Inferior parietal cortex (tissue), 1 donor: ENCODE data around the gene NKD2.

ENCODE experiments used
- DNase-seq: peaks from one replicate; pipeline ENCODE4 v3.0.0-alpha.2; 2016; ENCODE audit errors: extremely low spot score

NKD2 gene

DNA sequence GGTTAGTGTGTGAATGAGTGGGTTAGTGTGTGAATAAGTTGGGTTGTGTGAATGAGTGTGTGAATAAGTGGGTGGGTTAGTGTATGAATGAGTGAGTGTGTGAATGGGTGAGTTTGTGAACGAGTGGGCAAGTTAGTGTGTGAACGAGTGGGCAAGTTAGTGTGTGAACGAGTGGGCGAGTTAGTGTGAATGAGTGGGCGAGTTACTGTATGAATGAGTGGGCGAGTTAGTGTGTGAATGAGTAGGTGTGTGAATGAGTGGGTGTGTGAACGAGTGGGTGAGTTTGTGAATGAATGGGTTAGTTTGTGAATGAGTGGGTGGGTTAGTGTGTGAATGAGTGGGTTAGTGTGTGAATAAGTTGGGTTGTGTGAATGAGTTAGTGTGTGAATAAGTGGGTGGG is 34.7 kb downstream of the NKD2 start:
- DNase-seq = no peak

DNA sequence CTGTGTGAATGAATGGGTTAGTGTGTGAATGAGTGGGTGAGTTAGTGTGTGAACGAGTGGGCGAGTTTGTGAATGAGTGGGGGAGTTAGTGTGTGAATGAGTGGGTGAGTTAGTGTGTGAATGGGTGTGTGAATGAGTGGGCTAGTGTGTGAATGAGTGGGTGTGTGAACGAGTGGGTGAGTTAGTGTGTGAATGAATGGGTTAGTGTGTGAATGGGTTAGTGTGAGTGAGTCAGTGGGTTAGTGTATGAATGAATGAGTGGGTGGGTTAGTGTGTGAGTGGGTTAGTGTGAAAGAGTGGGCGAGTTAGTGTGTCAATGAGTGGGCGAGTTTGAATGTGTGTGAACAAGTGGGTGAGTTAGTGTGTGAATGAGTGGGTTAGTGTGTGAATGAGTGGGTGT is 35.5 kb downstream of the NKD2 start:
- no peak for DNase-seq

DNA sequence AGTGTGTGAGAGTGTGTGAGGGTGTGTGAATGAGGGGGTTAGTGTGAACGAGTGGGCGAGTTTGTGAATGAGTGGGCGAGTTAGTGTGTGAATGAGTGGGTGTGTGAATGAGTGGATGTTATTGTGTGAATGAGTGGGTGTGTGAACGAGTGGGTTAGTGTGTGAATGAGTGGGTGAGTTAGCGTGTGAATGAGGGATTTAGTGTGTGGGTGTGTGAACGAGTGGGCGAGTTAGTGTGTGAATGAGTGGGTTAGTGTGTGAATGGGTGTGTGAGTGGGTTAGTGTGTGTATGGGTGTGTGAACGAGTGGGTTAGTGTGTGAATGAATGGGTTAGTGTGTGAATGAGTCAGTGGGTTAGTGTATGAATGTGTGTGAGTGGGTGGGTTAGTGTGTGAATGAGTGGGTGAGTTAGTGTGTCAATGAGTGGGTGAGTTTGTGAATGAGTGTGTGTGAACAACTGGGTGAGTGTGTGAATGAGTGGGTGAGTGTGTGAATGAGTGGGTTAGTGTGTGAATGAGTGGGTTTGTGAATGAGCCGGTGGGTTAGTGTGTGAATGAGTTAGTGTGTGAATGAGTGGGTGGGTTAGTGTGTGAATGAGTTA is 37.5 kb downstream of the NKD2 start:
- no peak for DNase-seq

DNA sequence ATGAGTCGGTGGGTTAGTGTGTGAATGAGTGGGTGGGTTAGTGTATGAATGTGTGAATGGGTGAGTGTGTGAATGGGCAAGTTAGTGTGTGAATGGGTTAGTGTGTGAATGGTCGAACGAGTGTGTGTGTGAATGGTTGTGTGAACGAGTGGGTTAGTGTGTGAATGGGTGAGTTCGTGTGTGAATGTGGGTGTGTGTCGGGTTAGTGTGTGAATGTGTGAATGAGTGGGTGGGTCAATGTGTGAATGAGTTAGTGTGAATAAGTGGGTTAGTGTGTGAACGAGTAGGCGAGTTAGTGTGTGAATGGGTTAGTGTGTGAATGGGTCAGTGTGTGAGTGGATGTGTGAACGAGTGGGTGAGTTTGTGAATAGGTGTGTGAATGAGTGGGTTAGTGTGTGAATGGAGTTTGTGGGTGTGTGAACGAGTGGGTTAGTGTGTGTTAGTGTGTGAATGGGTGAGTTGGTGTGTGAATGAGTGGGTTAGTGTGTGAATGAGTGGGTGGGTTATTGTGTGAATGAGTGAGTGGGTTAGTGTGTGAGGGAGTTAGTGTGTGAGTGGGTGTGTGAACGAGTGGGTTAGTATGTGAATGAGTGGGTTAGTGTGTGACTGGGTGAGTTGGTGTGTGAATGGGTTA is 38.8 kb downstream of the NKD2 start:
- no peak for DNase-seq

GRCh38 chr5:1048162-1048721 is 39.6 kb downstream of the NKD2 start:
- no peak for DNase-seq

GRCh38 chr5:1048861-1049838 is 40.5 kb downstream of the NKD2 start:
- DNase-seq = no peak

DNA sequence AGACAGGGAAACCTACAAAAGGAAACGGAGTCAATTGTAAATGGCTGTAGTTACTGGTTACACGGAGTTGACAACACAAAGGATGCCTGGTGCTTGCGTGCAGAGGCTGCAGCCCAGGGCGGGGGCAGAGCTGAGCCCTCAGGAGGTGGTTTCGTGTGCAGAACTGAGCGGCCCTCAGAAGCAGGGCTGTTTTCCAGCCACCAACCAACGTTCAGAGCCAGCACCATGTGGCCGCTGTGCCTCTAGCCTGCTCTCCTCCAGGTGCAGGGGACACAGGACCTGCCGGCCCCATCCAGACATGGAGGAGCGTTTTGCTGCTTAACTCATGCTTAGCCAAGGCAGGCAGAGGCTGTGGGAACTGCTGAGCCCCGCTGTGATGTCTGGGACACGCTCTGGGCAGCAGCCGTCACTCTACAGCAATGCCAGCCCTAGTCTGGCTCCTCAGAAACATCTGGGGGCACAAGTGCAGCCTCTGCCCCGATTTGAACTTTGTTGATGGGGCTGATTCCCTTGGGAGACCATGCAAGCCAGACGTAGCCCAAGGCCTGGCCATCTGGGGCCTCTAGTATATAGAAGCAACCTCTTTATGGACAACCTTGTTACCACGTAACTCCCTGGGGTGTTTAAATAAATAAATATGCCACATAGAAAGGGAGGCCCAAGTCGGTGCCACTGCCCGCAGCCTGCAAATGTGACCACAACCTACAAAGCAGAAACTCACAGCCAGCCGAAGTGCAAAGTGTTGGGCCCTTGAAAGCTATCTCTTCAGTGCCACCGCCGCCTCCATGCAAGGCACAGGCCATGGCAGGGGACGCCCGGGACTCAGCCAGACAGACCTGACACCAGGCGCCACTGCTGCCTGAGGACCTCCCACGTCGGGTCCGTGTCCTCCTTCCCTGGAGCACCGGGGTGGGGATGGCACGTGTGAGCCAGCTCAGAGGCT is 42.1 kb downstream of the NKD2 start:
- DNase-seq = no peak

DNA sequence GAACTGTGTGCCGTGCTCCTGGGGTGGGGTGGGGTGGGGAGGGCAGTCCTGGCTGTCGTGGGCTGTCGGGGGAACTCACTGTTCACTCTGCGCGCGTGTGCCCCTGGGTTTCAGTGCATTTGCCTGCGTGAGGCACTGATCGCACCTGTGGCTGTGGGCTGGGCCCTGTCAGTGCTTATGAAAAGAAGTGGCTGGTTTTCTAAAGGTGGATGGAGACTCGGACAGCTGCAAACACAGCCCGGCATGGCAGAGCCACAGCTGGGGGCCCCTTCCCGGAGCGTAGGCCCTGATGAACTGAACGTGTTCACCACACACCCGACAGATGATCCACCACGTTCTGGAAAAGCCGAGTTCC is 42.7 kb downstream of the NKD2 start:
- DNase-seq = no peak

DNA sequence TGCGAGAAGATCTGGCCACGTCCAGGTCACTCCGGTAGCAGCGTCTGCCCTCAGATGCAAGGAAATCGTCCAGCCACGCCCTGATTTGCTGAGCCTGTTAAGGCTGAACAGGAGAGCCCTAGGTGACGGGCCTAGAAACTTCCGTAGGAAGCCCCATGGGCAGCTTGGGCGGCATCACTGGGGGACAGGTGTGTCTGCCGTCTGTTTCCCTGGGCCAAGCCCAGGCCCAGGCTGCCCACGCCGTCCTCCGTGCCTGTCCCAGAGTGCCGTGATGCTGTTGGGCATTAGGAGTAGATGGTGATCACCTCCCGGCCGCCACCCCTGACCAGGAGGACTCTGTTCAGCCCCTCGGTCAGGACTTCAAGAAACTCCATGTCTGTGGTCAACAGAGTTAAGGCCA is 43.5 kb downstream of the NKD2 start:
- DNase-seq = no peak

DNA sequence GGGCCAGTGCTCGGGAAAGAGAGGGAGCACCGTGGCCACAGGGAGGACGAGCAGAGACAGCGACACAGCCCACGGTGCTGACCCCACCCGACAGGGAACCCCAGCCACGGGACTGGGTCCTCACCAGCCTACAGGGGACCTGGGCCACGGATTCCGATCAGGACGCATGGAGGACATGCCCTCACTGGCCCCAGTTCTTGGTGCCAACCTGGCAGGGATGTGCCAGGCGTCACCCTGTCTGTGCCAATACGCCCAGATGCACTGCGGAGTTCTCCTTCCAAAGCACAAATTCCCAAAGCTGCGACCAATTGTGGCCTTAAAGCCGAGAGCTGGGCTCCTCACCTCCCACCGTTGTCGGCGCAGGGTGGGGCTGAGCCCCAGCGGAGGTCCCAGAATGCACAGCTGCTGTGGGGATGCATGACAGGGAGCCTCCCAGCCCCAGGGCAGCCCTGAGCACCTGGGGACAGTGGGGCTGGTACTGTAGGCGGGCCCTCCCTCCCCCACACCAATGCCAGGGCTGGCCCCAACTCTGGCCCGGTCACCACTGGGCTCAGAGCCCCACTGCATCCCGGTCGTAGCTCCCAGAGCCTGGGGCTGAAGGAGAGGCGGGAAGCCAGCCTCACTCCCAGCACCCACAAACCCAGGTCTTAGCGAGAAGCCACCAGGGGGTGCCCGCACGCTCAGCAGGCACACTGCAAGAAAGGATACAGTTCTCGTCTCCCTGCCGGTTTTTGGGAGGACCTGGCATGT is 44.2 kb downstream of the NKD2 start:
- DNase-seq = no peak

DNA sequence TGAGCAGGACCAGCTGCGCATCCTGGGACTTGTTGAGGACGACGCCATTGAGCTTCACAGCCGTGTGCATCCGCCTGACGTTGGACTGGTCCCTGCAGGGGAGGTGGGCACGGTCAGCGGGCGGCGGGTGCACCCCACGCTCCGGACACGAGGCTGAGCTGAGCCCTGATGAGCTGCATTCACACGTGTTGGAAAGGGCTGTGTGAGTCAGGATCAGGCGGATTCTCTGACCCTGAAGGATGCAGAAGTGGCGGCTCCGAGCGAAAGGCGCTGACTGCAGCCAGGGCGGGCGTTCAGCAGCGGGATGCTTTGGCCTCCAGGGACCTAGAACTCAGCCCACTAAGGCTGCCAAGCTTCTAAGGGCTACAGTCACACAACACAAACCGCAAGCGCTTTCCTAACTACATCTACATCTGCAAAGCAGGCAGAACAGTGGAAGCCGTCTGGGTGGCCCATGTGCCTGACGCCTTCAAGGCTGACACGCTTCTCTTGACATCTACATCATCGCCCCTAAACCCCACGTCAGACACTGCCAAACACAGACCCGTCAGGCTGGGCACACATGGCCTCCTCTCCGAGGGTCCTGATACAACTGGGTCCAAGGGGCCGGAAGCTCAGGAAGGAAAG is 44.9 kb downstream of the NKD2 start:
- no peak for DNase-seq

DNA sequence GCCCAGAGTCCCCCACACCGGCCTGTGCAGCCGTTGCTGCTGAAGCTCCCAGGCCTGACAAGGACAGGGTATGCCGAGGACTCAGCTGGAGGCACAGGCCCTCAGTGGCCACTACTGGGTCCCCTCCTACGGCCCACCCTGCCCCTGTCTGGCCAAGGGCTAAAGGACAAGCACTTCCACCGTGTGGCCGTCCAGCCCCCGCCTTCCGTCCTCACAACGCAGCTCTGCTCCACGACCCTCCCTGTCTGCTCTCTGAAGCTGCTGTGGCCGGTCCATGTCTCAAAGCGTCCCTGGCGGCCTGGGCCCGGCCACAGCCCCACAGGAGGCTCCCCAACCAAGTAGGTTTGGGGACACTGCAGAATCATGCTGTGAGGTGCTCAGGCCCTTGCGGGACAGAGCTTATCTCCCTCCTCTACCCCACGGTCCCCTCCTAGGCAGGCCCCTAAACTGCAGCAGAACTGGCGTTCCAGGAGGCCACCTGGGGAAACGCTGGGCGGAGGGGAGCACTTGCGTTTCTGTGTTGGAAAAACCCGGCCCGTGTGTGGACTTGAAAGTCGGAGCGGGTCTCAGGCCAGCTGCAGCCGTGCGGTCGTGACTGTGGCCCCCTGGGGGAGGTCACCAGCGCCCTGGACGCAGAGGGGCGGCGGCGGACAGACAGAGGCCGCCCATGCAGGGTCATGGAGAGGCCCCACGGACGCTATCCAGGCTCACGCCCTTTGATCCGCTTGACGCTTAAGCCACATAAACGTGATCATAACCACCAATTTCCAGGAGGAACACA is 45.6 kb downstream of the NKD2 start:
- no peak for DNase-seq

DNA sequence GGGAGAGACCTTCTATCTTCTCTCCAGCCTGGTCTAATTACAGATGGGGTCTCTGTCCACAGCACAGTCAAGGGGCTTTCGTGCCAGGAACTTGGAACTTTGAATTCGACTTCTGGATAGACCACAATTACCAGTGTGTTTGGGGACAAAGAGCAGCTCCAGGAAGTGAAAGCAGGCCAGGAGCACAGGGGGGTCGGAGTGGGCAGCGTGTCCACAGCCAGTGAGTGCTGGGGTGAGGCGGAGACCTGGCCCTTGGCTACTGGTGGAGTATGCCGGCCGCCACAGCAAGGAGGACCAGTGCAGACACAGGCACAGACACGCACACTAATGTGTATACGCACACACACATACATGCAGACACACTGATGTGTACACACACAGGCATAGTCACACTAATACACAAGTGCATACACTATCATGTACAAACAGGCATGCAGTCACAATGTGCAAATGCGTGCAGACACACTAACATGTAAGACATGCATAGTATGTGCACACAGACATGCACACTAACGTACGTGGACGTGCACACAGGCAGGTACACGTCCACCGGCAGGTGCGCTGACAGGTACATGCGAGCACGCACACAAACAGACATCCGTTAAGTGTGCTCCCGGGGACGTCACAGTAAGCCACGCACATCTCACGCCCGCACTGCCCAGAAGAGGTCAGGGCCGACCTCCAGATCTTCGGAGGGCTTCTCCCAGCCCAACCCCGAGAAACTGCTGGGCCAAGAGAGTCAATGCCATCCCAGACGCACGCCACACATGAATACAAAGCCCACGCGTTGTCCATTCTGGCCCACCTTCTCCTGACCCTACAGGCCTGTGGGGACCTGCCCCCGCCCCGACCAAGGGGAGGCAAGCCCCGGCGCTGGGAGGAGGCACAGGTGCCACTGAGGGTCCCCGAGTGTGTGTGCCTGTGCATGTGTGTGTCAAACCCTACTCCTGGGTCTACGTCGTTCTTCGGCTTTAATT is 46.5 kb downstream of the NKD2 start:
- DNase-seq = no peak

DNA sequence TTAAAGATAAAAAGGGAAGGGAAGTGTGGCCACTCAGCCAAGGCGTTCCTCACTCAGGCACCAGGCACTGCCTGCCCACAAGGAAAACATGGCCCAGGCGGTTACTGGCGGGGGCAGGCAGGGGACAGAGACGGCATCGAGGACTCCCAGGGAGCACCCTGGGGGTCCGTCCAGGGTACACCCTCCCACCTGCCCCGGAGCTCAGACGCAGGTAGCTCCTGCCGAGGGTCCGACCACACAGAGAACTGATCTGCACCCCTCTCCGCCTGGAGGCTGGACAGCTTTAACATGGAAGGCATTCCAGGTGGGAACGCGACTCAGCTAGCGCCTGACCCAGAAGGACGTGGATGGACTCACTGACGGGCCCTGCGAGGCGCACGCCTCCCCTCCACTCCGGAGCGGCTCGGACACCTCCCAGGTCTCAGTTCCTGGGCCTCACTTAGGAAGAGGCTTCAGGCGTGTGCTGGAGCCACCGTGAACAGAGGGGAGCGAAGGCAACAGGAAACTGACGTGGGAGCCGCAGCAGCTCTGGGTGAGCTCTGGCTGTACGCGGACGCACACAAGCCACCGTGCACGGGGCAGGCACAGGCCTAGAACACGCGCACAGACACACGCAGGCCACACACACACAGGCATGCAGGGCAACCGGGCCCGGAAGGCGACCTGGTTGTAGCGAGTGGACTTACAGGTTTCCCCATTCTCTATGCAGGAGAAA is 47.5 kb downstream of the NKD2 start:
- DNase-seq = no peak

DNA sequence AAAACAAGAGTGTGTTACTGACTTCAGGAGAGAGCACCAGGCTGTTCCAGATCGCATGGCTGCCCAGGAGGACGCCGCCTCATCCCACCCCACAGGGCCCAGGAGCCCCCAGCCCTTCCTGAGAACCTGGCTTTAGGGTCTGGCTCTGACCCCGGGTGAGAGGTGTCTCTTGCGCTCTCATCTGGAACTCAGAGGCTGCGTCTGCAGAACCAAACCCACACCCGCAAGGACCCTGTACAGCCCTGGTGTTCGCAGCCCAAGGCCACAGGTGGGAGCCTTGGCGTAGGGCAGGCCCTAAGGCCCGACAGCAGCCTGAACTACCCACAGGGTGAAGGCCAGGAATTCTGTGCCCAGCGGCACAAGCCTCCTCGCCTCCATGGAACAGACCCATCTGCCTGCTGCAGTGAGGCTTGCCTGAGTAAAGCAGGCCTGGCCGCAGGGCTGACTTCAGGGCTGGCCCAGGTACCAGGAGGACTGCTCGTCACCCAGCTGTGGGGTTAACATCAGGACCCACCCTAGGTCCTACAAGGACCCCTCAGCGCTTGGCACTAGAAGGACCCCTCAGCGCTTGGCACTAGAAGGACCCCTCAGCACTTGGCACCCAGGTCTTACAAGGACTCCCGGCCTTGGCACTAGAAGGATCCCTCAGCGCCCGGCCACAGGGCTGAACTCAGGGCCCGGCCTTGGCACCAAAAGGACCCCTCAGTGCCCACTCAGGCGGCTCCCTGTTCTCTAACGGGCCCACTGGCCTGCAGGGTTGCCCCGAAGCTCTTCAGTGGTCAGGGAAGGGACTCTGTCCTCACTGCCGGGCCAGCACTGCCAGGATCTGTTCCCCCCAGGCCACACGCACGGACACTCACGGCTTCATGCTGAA is 48.2 kb downstream of the NKD2 start:
- DNase-seq = no peak

DNA sequence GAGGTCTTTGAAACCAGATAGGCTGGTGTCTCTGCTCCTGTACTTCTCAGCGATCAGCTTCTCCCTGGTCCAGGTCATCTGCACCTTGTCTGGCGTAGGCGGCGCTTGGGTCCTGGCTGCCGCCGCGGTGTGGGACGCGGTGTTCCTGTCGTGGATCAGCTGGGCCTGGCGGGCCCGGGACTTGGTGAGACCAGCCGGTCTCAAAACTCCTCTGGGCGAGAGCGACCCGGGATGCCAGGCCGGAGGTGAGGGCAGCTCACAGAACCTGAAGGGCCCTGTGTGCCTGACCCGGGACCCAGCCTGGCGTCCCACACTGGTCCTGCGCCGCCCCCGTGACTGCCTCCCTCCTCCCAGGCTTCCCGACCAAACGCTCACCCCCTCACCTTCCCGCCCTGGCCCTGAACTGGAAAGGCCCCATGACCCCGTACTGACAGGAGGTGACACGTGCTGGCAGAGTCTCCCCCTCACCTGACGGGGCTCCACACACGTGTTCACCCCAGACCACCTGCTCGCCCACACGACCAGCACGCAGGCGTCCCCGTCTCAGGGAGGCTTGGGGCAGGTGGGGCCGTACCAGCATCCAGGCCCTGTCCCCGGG is 49.0 kb downstream of the NKD2 start:
- DNase-seq = no peak
